Left lung (tissue), 10 donors: ENCODE results near the gene PLPP3. TPM values are rescaled to one million over a fixed set of nuclear protein-coding genes. Genes with fewer than 3 reads are reported as not detected.
A peak's percentile ranks its signal among the peaks of the same experiment; 100 is the strongest.

Experiments
- ATAC-seq: fragments of 200-7000 bp; cut with Tn5 transposase; one replicate; pipeline ENCODE4 v1.9.1; 2020; ENCODE audit warnings: moderate library complexity
- DNase-seq, 4 donors: peaks; one replicate each; pipeline ENCODE4 v3.0.0-alpha.2; 2013 to 2020
- H3K27ac ChIP-seq, 2 donors: fragments of 200-600 bp; sonication (generic) in 1 of 2; one replicate each; pipeline versions ENCODE4 v1.5.0 to v1.8.0; 2020 to 2021
- H3K27me3 ChIP-seq, 2 donors: fragments of 200-600 bp; sonication (generic) in 1 of 2; one replicate each; pipeline versions ENCODE4 v1.5.0 to v1.8.0; 2020 to 2021
- H3K36me3 ChIP-seq, 2 donors: fragments of 200-600 bp; sonication (generic) in 1 of 2; one replicate each; pipeline versions ENCODE4 v1.5.0 to v1.8.0; 2020 to 2021
- H3K4me1 ChIP-seq, 2 donors: fragments of 200-600 bp; one replicate each; pipeline ENCODE4 v1.8.0; 2021
- H3K4me3 ChIP-seq, 2 donors: fragments of 200-600 bp; sonication (generic) in 1 of 2; one replicate each; pipeline versions ENCODE4 v1.5.0 to v1.8.0; 2020 to 2021; ENCODE audit warnings: mild to moderate bottlenecking in 1 of 2
- H3K9me3 ChIP-seq, 2 donors: fragments of 200-600 bp; sonication (generic) in 1 of 2; one replicate each; pipeline versions ENCODE4 v1.5.0 to v1.8.0; 2020 to 2021
- CTCF ChIP-seq, 2 donors: fragments of 200-600 bp; sonication (generic) in 1 of 2; IDR thresholded peaks; one replicate each; pipeline versions ENCODE4 v1.5.0 to v1.8.0; 2021; ENCODE audit warnings: antibody characterized with exemption in 2 of 2
- intact Hi-C, 2 donors: fragments of 100-400 bp; cut with DNase I; formaldehyde crosslinking; loops; one replicate each; pipeline versions ENCODE4 v1.11.2 to v1.14.2; 2022
- polyA plus RNA-seq, 6 donors: library from polyadenylated mRNA; unstranded; fragments of 120-200 nt; gene quantifications; one replicate each; pipeline ENCODE4 v1.2.1, GENCODE V29; 2013; ENCODE audit not compliant: insufficient read length in 6 of 6
- total RNA-seq, 2 donors: library from RNA; stranded (reverse); fragmentation: NEBNext Ultra II Directional; extraction: Animal tissue kit (Norgen Biotek cat#: 25700); gene quantifications; one replicate each; pipeline ENCODE4 v1.2.1, GENCODE V29; 2021
- donor health status: DM: no; HTN: yes; CAD: no.
- donor health status: DM: no; HTN: no; CAD: no.

Gene PLPP3
- total and polyA plus RNA-seq, 8 donors, result 44.5 to 145 (median 115) TPM

GRCh38 chr1:56539520-56539931 is 39.8 kb downstream of the PLPP3 start:
- Histone ChIP-seq H3K36me3 (peaks cover 0 to 27% of the 10 kb centered on the region in 2 donors), H3K4me3 (no peak overlapping the region), H3K27ac (no peak overlapping the region), H3K9me3 (no peaks in the 10 kb centered on the region), H3K27me3 (no peaks in the 10 kb centered on the region), H3K4me1 (peaks cover 13 to 30% of the 10 kb centered on the region in 2 donors)
- peak in 2 of 4 donors; percentile 92 to 93 for DNase-seq
- peak; percentile 25 for ATAC-seq
- TF ChIP-seq CTCF (IDR thresholded peaks at IDR 0.05), result no peak
- intact Hi-C loops, result no loop called here

DNA sequence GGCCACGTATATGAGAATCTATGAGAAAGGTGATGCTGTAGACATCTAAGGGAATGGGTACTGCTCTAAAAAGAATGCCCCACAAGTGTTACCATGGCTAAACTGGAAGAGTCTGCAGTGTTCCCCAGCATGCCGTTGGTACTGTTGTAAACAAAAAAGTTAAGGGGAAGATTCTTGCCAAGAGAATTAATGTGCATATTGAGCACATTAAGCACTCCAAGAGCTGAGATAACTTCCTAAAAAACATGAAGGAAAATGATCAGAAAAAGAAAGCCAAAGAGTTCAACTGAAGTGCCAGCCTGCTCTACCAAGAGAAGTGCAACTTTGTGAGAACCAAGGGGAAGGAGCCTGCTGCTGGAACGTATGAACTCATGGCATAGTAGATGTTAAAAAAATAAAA is 40.8 kb downstream of the PLPP3 start:
- no peak for TF ChIP-seq CTCF (IDR thresholded peaks at IDR 0.05)
- no peak for ATAC-seq
- no peaks in the 10 kb centered on the region for H3K27me3 ChIP-seq
- intact Hi-C loops, result no loop called here
- H3K9me3 ChIP-seq, result no peaks in the 10 kb centered on the region
- H3K4me1 ChIP-seq, result peaks cover 13 to 30% of the 10 kb centered on the region in 2 donors
- H3K27ac ChIP-seq, result no peak overlapping the region
- no peak overlapping the region for H3K4me3 ChIP-seq
- peaks cover 0 to 37% of the 10 kb centered on the region in 2 donors for H3K36me3 ChIP-seq
- DNase-seq, result no peak

GRCh38 chr1:56537660-56538059 is 41.7 kb downstream of the PLPP3 start:
- Histone ChIP-seq H3K4me3 (no peak overlapping the region), H3K4me1 (peaks cover 13 to 30% of the 10 kb centered on the region in 2 donors), H3K36me3 (peaks cover 0 to 46% of the 10 kb centered on the region in 2 donors), H3K27ac (no peak overlapping the region), H3K27me3 (no peaks in the 10 kb centered on the region), H3K9me3 (no peaks in the 10 kb centered on the region)
- ATAC-seq (no peak), DNase-seq (no peak)
- TF ChIP-seq CTCF (IDR thresholded peaks at IDR 0.05), result no peak
- intact Hi-C loops, result no loop called here

DNA sequence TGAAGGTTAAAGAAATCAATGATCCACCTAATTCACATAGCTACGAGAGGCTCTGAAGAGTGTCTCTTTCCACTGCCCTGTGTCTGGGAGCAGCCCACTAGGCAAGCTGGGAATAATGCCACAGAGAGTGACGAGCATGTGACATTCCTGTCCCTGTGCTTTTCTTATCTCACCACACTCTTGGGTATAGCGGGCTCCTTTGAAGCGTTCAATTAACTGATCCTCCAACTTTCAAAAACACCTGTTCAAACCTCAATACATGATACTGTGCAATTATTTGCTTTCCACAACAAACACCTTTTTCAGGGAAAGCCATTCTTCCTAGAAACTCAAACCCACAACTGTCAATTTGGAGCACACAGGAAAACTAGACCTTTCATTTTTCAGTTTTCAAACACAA is 43.4 kb downstream of the PLPP3 start:
- no peak for DNase-seq
- Histone ChIP-seq H3K36me3 (peaks cover 0 to 58% of the 10 kb centered on the region in 2 donors), H3K4me3 (no peak overlapping the region), H3K9me3 (no peaks in the 10 kb centered on the region), H3K27me3 (no peaks in the 10 kb centered on the region), H3K27ac (no peak overlapping the region), H3K4me1 (peaks cover 13 to 24% of the 10 kb centered on the region in 2 donors)
- ATAC-seq, result peak; percentile 71
- no peak for TF ChIP-seq CTCF (IDR thresholded peaks at IDR 0.05)
- intact Hi-C loops, result no loop called here

- Histone ChIP-seq H3K27me3 (no peaks in the 10 kb centered on the region), H3K36me3 (peaks cover 0 to 58% of the 10 kb centered on the region in 2 donors), H3K4me3 (no peak overlapping the region), H3K9me3 (no peaks in the 10 kb centered on the region), H3K27ac (no peak overlapping the region), H3K4me1 (peaks cover 10 to 22% of the 10 kb centered on the region in 2 donors)
- intact Hi-C loops, result no loop called here
- no peak for TF ChIP-seq CTCF (IDR thresholded peaks at IDR 0.05)
- no peak for DNase-seq
- ATAC-seq, result no peak
These were observed 44.0 kb downstream of the PLPP3 start for GRCh38 chr1:56535362-56535761.
